Caco-2 (cell line): ENCODE measurements around the gene GPR173. TPM values are rescaled to one million over a fixed set of nuclear protein-coding genes. Genes with fewer than 3 reads are reported as not detected.
A peak's percentile ranks its signal among the peaks of the same experiment; 100 is the strongest.

Experiments used
- BruUV-seq: library from RNA; stranded (reverse); fragments of 400-500 nt; replicated peaks from 2 replicates; lab custom pipeline; 2021; lab: Mats Ljungman, UMichigan
- CTCF ChIA-PET: fragments of 300-600 bp; sonication (Branson Sonifier 250); formaldehyde crosslinking; loops from one replicate; lab custom pipeline; 2022; ENCODE audit warnings: antibody characterized with exemption; lab: Charles Lee
- POLR2A ChIA-PET: fragments of 300-600 bp; sonication (Branson Sonifier 250); formaldehyde crosslinking; loops from one replicate; lab custom pipeline; 2022; ENCODE audit warnings: antibody characterized with exemption; lab: Charles Lee
- DNase-seq, 2 experiments: peaks; one replicate each; pipeline versions ENCODE4 v3.0.0 to v3.0.0-alpha.2; 2020 to 2022
- H3K27me3 ChIP-seq: replicated peaks from 2 replicates; pipeline ENCODE4 v1.6.0; 2011; ENCODE audit warnings: low read length; ENCODE audit not compliant: control insufficient read depth, insufficient read depth
- H3K36me3 ChIP-seq: 2 replicates; pipeline ENCODE4 v1.5.1; 2011; ENCODE audit warnings: low read length; ENCODE audit not compliant: control insufficient read depth, insufficient read depth
- H3K4me1 ChIP-seq: fragments of 250-450 bp; sonication (Bioruptor Pico); 2 replicates; pipeline ENCODE4 v1.5.1; 2020; ENCODE audit warnings: mild to moderate bottlenecking
- H3K4me3 ChIP-seq: 2 replicates; pipeline ENCODE4 v1.5.1; 2011; ENCODE audit warnings: low read depth, mild to moderate bottlenecking, control low read depth, low read length
- H3K9me3 ChIP-seq: fragments of 250-450 bp; sonication (Bioruptor Pico); 2 replicates; pipeline ENCODE4 v1.5.1; 2020; ENCODE audit warnings: mild to moderate bottlenecking, moderate library complexity
- H3K27ac Mint-ChIP-seq: one replicate; pipeline ENCODE4 v1.8.0; 2022; ENCODE audit warnings: mixed read lengths; ENCODE audit not compliant: unreplicated experiment
- H3K27me3 Mint-ChIP-seq: one replicate; pipeline ENCODE4 v1.8.0; 2022; ENCODE audit warnings: mixed read lengths; ENCODE audit not compliant: insufficient read depth, unreplicated experiment
- H3K36me3 Mint-ChIP-seq: one replicate; pipeline ENCODE4 v1.8.0; 2022; ENCODE audit warnings: mild to moderate bottlenecking, mixed read lengths; ENCODE audit not compliant: insufficient read depth, unreplicated experiment
- H3K4me1 Mint-ChIP-seq: one replicate; pipeline ENCODE4 v1.8.0; 2022; ENCODE audit warnings: low read depth, mixed read lengths; ENCODE audit not compliant: unreplicated experiment
- H3K4me3 Mint-ChIP-seq: one replicate; pipeline ENCODE4 v1.8.0; 2022; ENCODE audit warnings: mild to moderate bottlenecking, moderate library complexity, mixed read lengths; ENCODE audit not compliant: unreplicated experiment
- H3K9me3 Mint-ChIP-seq: one replicate; pipeline ENCODE4 v1.8.0; 2022; ENCODE audit warnings: mixed read lengths; ENCODE audit not compliant: unreplicated experiment
- intact Hi-C: fragments of 100-400 bp; cut with micrococcal nuclease; formaldehyde crosslinking; loops from one replicate; pipeline ENCODE4 v1.10.0; 2022; ENCODE audit not compliant: unreplicated experiment
- total RNA-seq: library from RNA; stranded (reverse); gene quantifications from 2 replicates; pipeline ENCODE4 v1.2.3, GENCODE V29; 2022
- TF ChIP-seq, protein P1 (sequence below), 2 experiments: fragments of 200-600 bp in 1 of 2; IDR thresholded peaks; 1 replicate in 1 of 2; 2 replicates in 1 of 2; pipeline versions ENCODE4 v1.5.1 to v1.8.0; 2011 to 2022; ENCODE audit warnings: antibody characterized with exemption in 1 of 2, control low read depth in 1 of 2, inconsistent platforms in 1 of 2, low read depth in 1 of 2, low read length in 1 of 2, mild to moderate bottlenecking in 1 of 2, moderate library complexity in 1 of 2; ENCODE audit not compliant: insufficient read depth in 1 of 2, severe bottlenecking in 1 of 2, unreplicated experiment in 1 of 2

GPR173 gene
- total RNA-seq, 1 experiment from 2014 or later, result 0.18 TPM

DNA sequence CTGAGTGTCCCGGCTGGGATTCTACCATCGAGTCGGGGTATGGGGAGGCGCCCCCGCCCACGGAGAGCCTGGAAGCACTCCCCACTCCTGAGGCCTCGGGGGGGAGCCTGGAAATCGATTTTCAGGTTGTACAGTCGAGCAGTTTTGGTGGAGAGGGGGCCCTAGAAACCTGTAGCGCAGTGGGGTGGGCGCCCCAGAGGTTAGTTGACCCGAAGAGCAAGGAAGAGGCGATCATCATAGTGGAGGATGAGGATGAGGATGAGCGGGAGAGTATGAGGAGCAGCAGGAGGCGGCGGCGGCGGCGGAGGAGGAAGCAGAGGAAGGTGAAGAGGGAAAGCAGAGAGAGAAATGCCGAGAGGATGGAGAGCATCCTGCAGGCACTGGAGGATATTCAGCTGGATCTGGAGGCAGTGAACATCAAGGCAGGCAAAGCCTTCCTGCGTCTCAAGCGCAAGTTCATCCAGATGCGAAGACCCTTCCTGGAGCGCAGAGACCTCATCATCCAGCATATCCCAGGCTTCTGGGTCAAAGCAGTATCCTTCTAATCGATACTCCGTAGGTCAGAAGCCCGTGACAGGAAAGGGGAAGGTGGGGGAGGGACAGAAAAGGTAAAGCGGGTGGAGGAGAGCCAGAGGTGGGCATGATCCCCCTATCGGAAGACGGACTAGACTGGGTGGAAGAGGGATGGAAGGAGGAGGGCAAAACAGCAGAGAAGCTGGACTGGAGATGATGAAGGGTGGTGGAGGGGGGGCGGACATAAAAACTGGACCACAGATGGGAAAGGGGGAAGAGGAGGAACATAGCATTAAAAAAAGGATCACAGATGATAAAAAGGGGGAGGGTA lies 34.4 kb downstream of the GPR173 start:
- POLR2A ChIA-PET, result interaction anchor here (1.0 to 1.3 kb wide), 3 partner anchors 100 to 148 kb away, joined by 3 to 6 read pairs (median 3); no protein-coding TSS in a partner anchor
- DNase-seq, result no peak
- no peaks in the 10 kb centered on the region for H3K27me3 ChIP-seq
- Mint-ChIP-seq H3K27me3 (no peaks in the 10 kb centered on the region), H3K9me3 (no peaks in the 10 kb centered on the region), H3K36me3 (peaks cover 28% of the 10 kb centered on the region), H3K4me1 (peaks cover 7% of the 10 kb centered on the region), H3K27ac (peak overlapping the region; percentile 86), H3K4me3 (peak overlapping the region; percentile 90)
- no peaks in the 10 kb centered on the region for H3K9me3 ChIP-seq
- no peaks in the 10 kb centered on the region; the same call in 1 of the 2 replicates for H3K36me3 ChIP-seq
- H3K4me1 ChIP-seq, result no peaks in the 10 kb centered on the region
- H3K4me3 ChIP-seq, result peak overlapping the region; percentile 76
- CTCF ChIA-PET, result no interaction called here
- BruUV-seq, result no TSS peak
- TF ChIP-seq, protein P1, sequence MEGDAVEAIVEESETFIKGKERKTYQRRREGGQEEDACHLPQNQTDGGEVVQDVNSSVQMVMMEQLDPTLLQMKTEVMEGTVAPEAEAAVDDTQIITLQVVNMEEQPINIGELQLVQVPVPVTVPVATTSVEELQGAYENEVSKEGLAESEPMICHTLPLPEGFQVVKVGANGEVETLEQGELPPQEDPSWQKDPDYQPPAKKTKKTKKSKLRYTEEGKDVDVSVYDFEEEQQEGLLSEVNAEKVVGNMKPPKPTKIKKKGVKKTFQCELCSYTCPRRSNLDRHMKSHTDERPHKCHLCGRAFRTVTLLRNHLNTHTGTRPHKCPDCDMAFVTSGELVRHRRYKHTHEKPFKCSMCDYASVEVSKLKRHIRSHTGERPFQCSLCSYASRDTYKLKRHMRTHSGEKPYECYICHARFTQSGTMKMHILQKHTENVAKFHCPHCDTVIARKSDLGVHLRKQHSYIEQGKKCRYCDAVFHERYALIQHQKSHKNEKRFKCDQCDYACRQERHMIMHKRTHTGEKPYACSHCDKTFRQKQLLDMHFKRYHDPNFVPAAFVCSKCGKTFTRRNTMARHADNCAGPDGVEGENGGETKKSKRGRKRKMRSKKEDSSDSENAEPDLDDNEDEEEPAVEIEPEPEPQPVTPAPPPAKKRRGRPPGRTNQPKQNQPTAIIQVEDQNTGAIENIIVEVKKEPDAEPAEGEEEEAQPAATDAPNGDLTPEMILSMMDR (IDR thresholded peaks at IDR 0.05; ENCODE audit: insufficient read depth in 1 of 2, low read depth in 1 of 2, low read length in 1 of 2, severe bottlenecking in 1 of 2, unreplicated experiment in 1 of 2), result no peak
- intact Hi-C loops, result loop anchor here (1.0 to 5.0 kb wide), 2 partner anchors 10 to 599 kb away; no protein-coding TSS in a partner anchor

DNA sequence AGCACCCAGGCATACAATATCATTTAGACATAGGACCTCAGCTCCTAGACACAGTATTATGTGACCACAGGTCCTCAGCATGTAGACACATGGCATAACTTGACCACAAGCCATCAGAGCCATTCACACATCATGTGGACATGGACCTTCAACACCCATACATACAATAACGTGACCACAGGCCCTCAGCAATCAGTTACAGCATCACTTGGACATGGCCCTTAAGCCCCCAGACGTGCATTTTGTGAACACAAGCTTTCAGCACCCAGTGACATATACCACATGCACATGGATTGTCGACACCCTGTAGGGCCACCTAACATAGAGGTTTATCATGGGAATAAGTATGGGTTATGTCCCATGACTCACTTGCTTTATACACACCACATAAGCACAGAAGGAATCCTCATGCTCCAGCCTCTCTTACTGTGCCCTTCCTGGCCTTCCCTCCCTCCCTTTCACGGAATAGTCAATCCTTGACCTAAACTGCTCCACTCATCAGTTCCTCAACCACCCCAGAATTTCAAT lies 35.5 kb downstream of the GPR173 start:
- Histone ChIP-seq H3K9me3 (no peaks in the 10 kb centered on the region), H3K4me3 (no peak overlapping the region), H3K27me3 (no peaks in the 10 kb centered on the region), H3K36me3 (no peaks in the 10 kb centered on the region; the same call in 1 of the 2 replicates), H3K4me1 (no peaks in the 10 kb centered on the region)
- BruUV-seq, result no TSS peak
- peaks cover 7% of the 10 kb centered on the region for H3K4me1 Mint-ChIP-seq
- ChIA-PET CTCF (no interaction called here), POLR2A (no interaction called here)
- DNase-seq, result no peak
- H3K4me3 Mint-ChIP-seq, result no peak overlapping the region
- H3K27me3 Mint-ChIP-seq, result no peaks in the 10 kb centered on the region
- H3K27ac Mint-ChIP-seq, result no peak overlapping the region
- no peaks in the 10 kb centered on the region for H3K9me3 Mint-ChIP-seq
- intact Hi-C loops, result loop anchor here (5.0 kb wide), 1 partner anchor 598 kb away; no protein-coding TSS in a partner anchor
- TF ChIP-seq, protein P1 (IDR thresholded peaks at IDR 0.05; ENCODE audit: insufficient read depth in 1 of 2, low read depth in 1 of 2, low read length in 1 of 2, severe bottlenecking in 1 of 2, unreplicated experiment in 1 of 2), result no peak
- H3K36me3 Mint-ChIP-seq, result peaks cover 28% of the 10 kb centered on the region

DNA sequence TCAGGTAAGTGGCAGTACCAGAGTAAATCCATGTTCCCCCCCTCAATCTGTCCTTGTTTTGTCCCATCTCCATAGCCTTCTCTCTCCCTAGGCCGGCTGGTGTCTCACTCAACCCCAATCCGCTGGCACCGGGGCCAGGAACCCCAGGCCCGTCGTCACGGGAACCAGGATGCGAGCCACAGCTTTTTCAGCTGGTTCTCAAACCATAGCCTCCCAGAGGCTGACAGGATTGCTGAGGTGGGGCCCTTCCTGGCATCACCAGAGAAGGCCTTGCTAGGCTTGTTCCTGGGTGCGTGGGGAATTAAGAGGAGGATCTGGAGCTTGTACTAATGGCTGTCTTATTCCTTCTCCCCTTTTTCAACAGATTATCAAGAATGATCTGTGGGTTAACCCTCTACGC lies 36.3 kb downstream of the GPR173 start:
- H3K4me1 ChIP-seq, result no peaks in the 10 kb centered on the region
- no peaks in the 10 kb centered on the region for H3K27me3 Mint-ChIP-seq
- peaks cover 7% of the 10 kb centered on the region for H3K4me1 Mint-ChIP-seq
- peaks cover 28% of the 10 kb centered on the region for H3K36me3 Mint-ChIP-seq
- H3K27me3 ChIP-seq, result no peaks in the 10 kb centered on the region
- no TSS peak for BruUV-seq
- no peak for DNase-seq
- POLR2A ChIA-PET, result no interaction called here
- TF ChIP-seq, protein P1 (IDR thresholded peaks at IDR 0.05; ENCODE audit: insufficient read depth in 1 of 2, low read depth in 1 of 2, low read length in 1 of 2, severe bottlenecking in 1 of 2, unreplicated experiment in 1 of 2), result no peak
- no peak overlapping the region for H3K4me3 Mint-ChIP-seq
- CTCF ChIA-PET, result no interaction called here
- H3K4me3 ChIP-seq, result no peak overlapping the region
- intact Hi-C loops, result loop anchor here (5.0 kb wide), 1 partner anchor 597 kb away; no protein-coding TSS in a partner anchor
- H3K36me3 ChIP-seq, result no peaks in the 10 kb centered on the region; the same call in 1 of the 2 replicates
- H3K27ac Mint-ChIP-seq, result no peak overlapping the region
- H3K9me3 Mint-ChIP-seq, result no peaks in the 10 kb centered on the region
- no peaks in the 10 kb centered on the region for H3K9me3 ChIP-seq
